Activated T-cell treated with anti-CD3 and anti-CD28 coated beads, Interleukin-2, amount 50 U/mL, for 48 hours (primary cell): ENCODE data around the gene GOLPH3.
"Not testable (repeated sequence)": the region's sequence is repeated elsewhere in the genome, so short reads cannot be mapped to it uniquely, and the experiment has no call there.

Experiments
- DNase-seq, 2 experiments: peaks; one replicate each; pipeline ENCODE4 v3.0.0-alpha.2; 2020

GOLPH3 gene

GRCh38 chr5:32174011-32174870, at the start of gene GOLPH3:
Gene GOLPH3 (minus strand): TSS chr5:32174319. CDS start chr5:32174034, 285 bp downstream.
- peak; percentile 97 to 98 for DNase-seq

GRCh38 chr5:32222723-32223470, 48.8 kb upstream of the GOLPH3 start:
- DNase-seq = no peak

GRCh38 chr5:32217886-32218396, 43.8 kb upstream of the GOLPH3 start:
- no peak for DNase-seq

- DNase-seq = not testable (repeated sequence)
Measured at GRCh38 chr5:32214344-32214743, 40.2 kb upstream of the GOLPH3 start.

- peak in 1 of 2 experiments; percentile 42 for DNase-seq
Measured at GRCh38 chr5:32210151-32210550, 36.0 kb upstream of the GOLPH3 start.

- not testable (repeated sequence) for DNase-seq
Measured at GRCh38 chr5:32208837-32209236, 34.7 kb upstream of the GOLPH3 start.

- DNase-seq = no peak
Measured at GRCh38 chr5:32207355-32207634, 33.2 kb upstream of the GOLPH3 start.

- no peak for DNase-seq
Measured at GRCh38 chr5:32206509-32207354, 32.6 kb upstream of the GOLPH3 start.

- no peak for DNase-seq
Measured at GRCh38 chr5:32206053-32206452, 31.9 kb upstream of the GOLPH3 start.

GRCh38 chr5:32202394-32202793, 28.3 kb upstream of the GOLPH3 start:
- no peak for DNase-seq

GRCh38 chr5:32201122-32201753, 27.1 kb upstream of the GOLPH3 start:
- no peak for DNase-seq

- no peak for DNase-seq
Measured at GRCh38 chr5:32197032-32197431, 22.9 kb upstream of the GOLPH3 start.

- DNase-seq = no peak
Measured at GRCh38 chr5:32195265-32195664, 21.1 kb upstream of the GOLPH3 start.

GRCh38 chr5:32193591-32193990, 19.5 kb upstream of the GOLPH3 start:
- DNase-seq = no peak

- DNase-seq = no peak
Measured at GRCh38 chr5:32190095-32190494, 16.0 kb upstream of the GOLPH3 start.

GRCh38 chr5:32187675-32188074, 13.6 kb upstream of the GOLPH3 start:
- no peak for DNase-seq

- no peak for DNase-seq
Measured at GRCh38 chr5:32182463-32183063, 8.4 kb upstream of the GOLPH3 start.

GRCh38 chr5:32173267-32174010, 680 bp downstream of the GOLPH3 start:
- peak in 1 of 2 experiments; percentile 49 for DNase-seq

GRCh38 chr5:32172923-32173266, 1.2 kb downstream of the GOLPH3 start:
- DNase-seq = no peak

GRCh38 chr5:32172186-32172911, 1.8 kb downstream of the GOLPH3 start:
- peak; percentile 41 to 54 for DNase-seq
